Ecto neural progenitor cell (in vitro differentiated cells): ENCODE results near the gene CFAP77.

Experiments used
- DNase-seq: peaks from one replicate; pipeline ENCODE4 v3.0.0-alpha.2; 2018; ENCODE audit warnings: low spot score

CFAP77 gene

DNA sequence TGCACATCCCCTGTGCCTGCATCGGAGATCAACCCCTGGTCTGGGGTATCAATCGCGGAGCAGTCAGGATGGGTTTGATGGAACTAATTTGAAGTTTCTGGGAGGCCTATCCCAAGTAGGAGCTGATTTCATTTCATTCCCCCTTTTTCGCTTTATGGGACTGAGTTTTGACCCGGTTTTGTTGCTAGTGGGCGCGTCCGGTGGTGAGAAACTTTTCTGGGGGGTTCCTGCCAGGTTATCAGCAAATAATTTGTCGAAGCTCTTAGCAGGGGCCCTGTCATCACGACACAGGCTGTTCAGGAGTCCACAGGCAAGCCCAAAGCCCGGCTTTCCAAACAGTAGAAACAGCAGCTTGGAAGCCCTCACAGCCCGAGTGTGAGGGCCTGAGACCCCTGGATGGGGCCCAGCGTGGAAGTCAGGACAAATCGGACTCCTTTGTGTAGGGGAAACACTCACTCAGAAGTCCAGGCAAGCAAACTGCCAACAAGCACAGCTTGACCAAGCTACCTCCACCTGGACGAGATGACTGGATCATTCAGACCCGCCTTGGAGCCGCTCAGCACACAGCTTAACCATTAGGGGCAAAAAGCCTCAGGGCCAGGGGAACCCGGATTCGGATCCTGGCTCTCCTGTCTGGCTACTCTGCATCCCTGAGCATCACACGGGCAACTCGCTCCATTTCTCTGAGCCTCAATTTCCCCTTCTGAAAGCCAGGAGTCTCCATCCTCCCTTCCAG, 108.0 kb downstream of the CFAP77 start:
- no peak for DNase-seq

GRCh38 chr9:132518626-132519025, 108.6 kb downstream of the CFAP77 start:
- no peak for DNase-seq

- no peak for DNase-seq
These were observed 109.0 kb downstream of the CFAP77 start for GRCh38 chr9:132519033-132519432.

DNA sequence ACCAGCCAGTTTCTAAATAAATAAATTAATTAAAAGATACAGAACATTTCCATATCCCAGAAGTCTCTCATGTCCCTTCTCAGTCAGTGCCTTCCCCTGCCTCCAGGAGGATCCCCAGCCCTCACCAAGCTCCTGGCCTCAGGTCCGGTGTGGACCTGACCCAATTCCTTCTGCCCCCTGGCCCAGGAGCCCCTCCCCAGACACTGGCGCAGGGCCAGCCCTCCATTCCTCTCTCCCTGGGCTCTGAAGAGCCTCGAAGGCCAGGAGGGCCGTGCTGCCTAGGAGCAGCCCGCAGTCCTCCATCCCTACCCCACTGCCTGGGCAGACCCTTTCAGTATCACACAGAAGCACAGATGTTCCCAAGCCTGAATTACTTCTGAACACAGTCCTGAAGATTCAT, 110.6 kb downstream of the CFAP77 start:
- DNase-seq: no peak

DNA sequence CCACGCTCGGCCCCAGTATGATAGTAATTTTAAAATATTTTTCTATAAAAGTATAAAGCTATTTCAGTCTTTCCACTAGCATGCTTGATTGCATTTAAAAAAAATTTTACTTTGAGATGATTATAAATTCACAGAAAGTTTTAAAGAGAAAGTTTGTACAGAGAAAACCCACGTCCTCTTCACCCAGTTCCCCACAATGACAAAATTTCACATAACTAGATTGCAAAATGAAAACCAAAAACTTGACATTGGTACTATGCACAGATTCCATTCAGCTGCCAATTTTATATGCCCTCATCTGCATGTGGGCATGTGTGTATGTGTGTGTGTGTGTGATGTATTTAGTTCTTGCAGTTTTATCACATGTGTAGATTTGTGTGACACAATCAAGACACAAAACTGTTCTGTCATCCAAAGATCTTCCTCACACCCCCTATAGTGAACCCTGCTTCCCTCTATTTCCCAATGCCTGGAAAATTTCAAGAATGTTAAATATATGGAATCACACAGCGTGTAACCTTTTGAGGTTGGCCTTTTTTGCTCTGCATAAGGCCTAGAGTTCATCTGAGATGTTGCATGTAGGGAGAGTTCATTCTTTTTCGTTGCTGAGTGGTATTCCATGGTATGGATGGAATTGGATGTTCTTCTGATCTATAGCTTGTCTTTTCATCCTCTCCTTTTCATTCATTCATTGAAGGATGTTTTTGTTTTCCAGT, 115.5 kb downstream of the CFAP77 start:
- no peak for DNase-seq

- DNase-seq: no peak
These were observed 121.2 kb downstream of the CFAP77 start for GRCh38 chr9:132531195-132531594.

DNA sequence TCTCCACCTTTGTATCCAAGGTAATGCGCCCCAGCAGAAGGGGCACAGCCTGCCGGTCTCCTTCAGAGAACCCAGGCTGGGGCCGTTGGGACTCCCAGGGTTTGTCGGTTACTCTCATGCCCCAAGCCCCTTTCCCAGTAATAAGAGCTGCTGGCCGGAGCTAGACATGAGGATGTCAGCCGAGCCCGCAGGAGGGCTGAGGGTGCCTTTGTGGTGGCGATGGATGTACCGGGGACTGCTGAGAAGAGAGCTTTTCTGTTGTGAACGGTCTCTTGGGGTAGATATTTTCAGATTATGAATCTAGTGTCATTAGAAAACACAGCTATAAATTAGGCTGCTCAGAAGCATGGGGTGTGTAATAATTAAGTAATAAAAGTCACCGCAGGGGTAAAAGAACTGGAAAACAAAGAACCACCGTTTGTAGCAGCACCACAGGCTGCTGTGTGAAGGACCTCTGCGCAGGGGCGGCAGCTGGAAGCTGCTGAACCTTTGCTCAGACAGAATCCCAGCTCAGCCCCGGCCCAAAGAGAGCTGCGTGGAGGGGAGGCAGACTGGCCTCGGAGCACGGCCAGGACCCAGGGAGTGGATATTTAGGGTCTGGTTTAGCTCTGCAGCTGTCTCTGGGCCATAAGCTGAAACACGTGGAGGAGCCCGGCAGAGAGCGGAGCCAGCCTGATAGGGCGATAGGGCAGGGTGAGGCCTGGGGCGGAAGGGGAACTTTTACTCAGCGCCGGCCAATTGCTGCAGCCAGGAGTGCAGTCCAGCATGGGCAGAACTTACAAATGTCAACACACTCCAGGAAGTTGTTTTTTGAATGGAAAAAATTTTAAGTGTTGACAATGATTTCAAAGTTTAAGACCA, 121.9 kb downstream of the CFAP77 start:
- DNase-seq: no peak

DNA sequence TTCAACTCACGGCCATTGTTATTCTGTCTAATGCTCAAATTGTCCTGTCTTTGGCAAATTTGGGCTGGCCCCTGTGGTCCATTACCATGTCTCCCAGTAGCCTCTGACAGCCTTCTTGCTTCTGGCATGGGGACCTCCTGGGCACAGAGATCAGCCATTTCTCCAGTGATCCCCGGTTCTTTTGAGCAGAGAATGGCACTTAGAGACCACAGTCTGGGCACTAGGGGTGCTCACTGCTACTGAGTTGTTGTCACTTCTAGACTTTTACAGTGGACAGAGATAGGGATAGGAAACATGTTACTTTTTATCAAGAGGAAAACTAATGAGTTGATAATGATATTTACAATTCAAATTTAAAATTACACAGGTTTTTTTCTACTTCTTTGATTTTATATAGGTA, 124.8 kb downstream of the CFAP77 start:
- no peak for DNase-seq

- no peak for DNase-seq
These were observed 126.1 kb downstream of the CFAP77 start for GRCh38 chr9:132536124-132536523.

DNA sequence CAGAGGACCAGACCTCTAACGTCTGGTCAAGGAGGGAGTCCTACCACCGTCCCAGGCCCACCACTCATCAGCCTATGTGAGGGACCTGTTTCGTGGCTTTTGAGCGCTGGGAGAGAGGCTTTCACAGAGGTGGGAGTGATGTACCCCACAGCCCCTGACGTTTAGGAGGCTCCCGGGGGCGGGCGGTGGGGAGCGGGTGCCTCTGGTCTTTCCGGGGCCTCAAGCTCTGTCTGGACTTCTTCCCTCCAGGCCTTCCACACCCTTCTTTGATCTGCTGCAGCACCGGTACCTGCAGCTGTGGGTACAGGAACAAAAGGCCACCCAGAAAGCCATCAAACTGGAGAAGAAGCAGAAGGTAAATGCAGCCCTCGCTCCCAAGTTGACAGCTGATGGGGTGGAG, 127.3 kb downstream of the CFAP77 start:
- DNase-seq: no peak

DNA sequence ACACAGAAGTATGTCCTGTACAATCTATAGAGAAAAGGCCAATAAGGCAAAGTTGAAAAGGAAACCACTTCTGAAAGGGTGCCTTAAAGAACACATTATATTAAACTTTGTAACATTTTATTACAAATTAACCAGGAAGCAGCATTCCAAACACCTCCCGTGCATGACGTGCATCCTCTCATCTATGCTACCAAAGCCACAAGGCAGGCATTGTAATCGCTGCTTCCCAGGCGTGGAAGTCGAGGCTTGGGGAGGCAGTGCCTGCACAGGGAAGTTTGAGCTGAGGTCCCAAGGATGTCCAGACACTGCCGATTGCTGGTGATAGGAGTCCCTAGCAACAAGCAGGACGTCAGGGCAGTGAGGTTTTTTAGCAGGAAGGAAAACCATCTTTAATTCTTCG, 128.1 kb downstream of the CFAP77 start:
- no peak for DNase-seq

- no peak for DNase-seq
These were observed 129.1 kb downstream of the CFAP77 start for GRCh38 chr9:132539096-132539495.

- no peak for DNase-seq
These were observed 131.0 kb downstream of the CFAP77 start for GRCh38 chr9:132541051-132541450.

GRCh38 chr9:132541870-132542830, 132.1 kb downstream of the CFAP77 start:
- DNase-seq: no peak

GRCh38 chr9:132543251-132543650, 133.2 kb downstream of the CFAP77 start:
- no peak for DNase-seq

- no peak for DNase-seq
These were observed 133.9 kb downstream of the CFAP77 start for GRCh38 chr9:132543960-132544359.

DNA sequence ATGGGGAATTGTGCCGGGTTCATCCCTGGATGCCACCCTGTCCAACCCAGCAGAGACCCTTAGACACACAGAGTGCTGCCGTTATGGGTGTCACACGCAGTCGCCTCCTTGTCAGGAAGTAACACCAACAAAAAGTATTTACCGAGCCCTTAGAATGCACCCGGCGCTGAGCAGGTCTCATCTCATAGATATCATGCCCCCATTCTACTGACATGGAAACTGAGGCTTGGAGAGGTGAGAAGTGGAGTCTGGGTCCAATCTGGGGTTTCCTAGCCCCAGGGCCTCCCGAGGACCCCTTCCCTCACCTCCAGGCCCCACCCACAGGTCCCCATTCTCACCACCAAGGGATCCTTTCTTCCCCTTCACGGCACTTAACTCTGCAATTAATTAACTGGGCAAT, 135.6 kb downstream of the CFAP77 start:
- DNase-seq: no peak

- peak; percentile 81 for DNase-seq
These were observed 136.4 kb downstream of the CFAP77 start for GRCh38 chr9:132546148-132547051.

GRCh38 chr9:132547052-132547431, 137.0 kb downstream of the CFAP77 start:
- DNase-seq: no peak

DNA sequence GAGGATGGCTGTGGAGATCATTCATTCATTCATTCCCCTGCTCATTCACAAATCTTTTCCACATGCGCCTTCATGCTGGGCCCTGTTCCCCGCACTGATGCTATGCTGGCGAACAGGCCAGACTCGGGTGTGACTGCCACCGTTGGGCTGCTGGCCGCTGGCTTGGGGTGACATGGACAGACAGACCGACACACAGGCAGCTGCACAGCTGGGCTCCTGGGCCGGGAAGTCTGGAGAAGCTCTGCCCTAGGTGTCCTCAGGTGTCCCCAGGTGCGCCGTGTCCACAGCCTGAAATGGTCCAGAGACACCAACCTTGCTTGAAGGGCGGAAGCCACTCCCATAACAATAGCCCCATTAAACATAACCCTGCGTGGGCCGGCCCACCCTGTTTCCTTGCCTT, 137.4 kb downstream of the CFAP77 start:
- no peak for DNase-seq
